ENCODE data around the gene HEPN1. TPM values are rescaled to one million over a fixed set of nuclear protein-coding genes. Genes with fewer than 3 reads are reported as not detected.

The HEPN1 gene
- total and polyA plus RNA-seq, 10 of the 15 experiments (the other 5 are each of a cell fraction or from before 2014, with no cell fraction given), result not detected

- Histone ChIP-seq H3K79me2 (ENCODE audit: control insufficient read depth, insufficient read depth, low read length) (no peaks in the 10 kb centered on the region), H3K4me3 (no peak overlapping the region), H3K9me3 (replicated peaks; ENCODE audit: control insufficient read depth, insufficient read depth, low read length) (no peaks in the 10 kb centered on the region; the same call in 2 of the 3 replicates), H3K27me3 (replicated peaks in 1 of 2; ENCODE audit: control insufficient read depth in 2 of 2, insufficient read depth in 2 of 2, low read length in 1 of 2) (no peaks in the 10 kb centered on the region; a peak in 1 of 4 replicates), H3K27ac (ENCODE audit: control insufficient read depth, insufficient read depth) (no peak overlapping the region), H3K4me2 (ENCODE audit: control insufficient read depth, insufficient read depth) (no peak overlapping the region), H2AFZ (ENCODE audit: control insufficient read depth, low read depth, low read length) (no peak overlapping the region), H4K20me1 (ENCODE audit: control insufficient read depth, insufficient read depth) (no peaks in the 10 kb centered on the region), H3K4me1 (ENCODE audit: control insufficient read depth, insufficient read depth, low read length) (no peaks in the 10 kb centered on the region), H3K36me3 (ENCODE audit: control insufficient read depth in 2 of 2, insufficient read depth in 2 of 2, low read length in 1 of 2) (no peaks in the 10 kb centered on the region), H3K9ac (ENCODE audit: control insufficient read depth, insufficient read depth, low read length) (no peak overlapping the region)
- DNase-seq (ENCODE audit: low read depth, low spot score) (no peak), ATAC-seq (no peak), FAIRE-seq (no peak)
- ChIA-PET SMC1A (ENCODE audit: uncharacterized antibody, unreplicated experiment) (interaction anchor here (1.3 kb wide), 1 partner anchor 404 kb away, joined by 3 read pairs; no protein-coding TSS in a partner anchor), RAD21 (ENCODE audit: unreplicated experiment) (no interaction called here), POLR2A (no interaction called here), CTCF (interaction anchor here (0.6 to 1.5 kb wide), 3 partner anchors 11 to 830 kb away, joined by 3 to 4 read pairs (median 4); partner anchors contain the start of gene CCDC15)
- WGBS (ENCODE audit: insufficient coverage, insufficient replicate concordance, low lambda C conversion rate, missing lambda C conversion rate), result 28% methylated on average over 6 of the region's 6 CpGs
- TF ChIP-seq CBX3 (IDR thresholded peaks at IDR 0.05; ENCODE audit: borderline replicate concordance, low read depth) (no peak), SREBF2 (IDR thresholded peaks at IDR 0.05; ENCODE audit: low read length) (no peak), IRF4 (IDR thresholded peaks at IDR 0.05; ENCODE audit: low read depth, low read length) (no peak), ZNF384 (IDR thresholded peaks at IDR 0.05; ENCODE audit: borderline replicate concordance, low read depth, low read length) (no peak), USF2 (IDR thresholded peaks at IDR 0.05; ENCODE audit: borderline replicate concordance, low read depth, low read length) (no peak), RAD21 (IDR thresholded peaks at IDR 0.05; ENCODE audit: insufficient read depth, low read depth, low read length) (no peak), KLF5 (IDR thresholded peaks at IDR 0.05; ENCODE audit: partially characterized antibody) (no peak)
- TF ChIP-seq, protein P1, sequence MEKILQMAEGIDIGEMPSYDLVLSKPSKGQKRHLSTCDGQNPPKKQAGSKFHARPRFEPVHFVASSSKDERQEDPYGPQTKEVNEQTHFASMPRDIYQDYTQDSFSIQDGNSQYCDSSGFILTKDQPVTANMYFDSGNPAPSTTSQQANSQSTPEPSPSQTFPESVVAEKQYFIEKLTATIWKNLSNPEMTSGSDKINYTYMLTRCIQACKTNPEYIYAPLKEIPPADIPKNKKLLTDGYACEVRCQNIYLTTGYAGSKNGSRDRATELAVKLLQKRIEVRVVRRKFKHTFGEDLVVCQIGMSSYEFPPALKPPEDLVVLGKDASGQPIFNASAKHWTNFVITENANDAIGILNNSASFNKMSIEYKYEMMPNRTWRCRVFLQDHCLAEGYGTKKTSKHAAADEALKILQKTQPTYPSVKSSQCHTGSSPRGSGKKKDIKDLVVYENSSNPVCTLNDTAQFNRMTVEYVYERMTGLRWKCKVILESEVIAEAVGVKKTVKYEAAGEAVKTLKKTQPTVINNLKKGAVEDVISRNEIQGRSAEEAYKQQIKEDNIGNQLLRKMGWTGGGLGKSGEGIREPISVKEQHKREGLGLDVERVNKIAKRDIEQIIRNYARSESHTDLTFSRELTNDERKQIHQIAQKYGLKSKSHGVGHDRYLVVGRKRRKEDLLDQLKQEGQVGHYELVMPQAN (conservative IDR thresholded peaks at IDR 0.05), result no peak
- BruUV-seq (replicated peaks), result no TSS peak
- in situ Hi-C loops (cut with MboI), result no loop called here
- intact Hi-C loops (cut with micrococcal nuclease; ENCODE audit: unreplicated experiment), result no loop called here
Observed at GRCh38 chr11:124942466-124943253, 23.6 kb downstream of the HEPN1 start.

Data from GM12878 (cell line).